AG09319 (cell line): Measurements from ENCODE around the gene UQCR10.

ENCODE experiments used
- DNase-seq: peaks from one replicate; pipeline ENCODE4 v3.0.0-alpha.2; 2010; ENCODE audit warnings: low read depth; ENCODE audit errors: extremely low read depth
- TF ChIP-seq, protein P1 (sequence below): IDR thresholded peaks from 2 replicates; pipeline ENCODE4 v1.5.1; 2011; ENCODE audit warnings: low read depth, mild to moderate bottlenecking, inconsistent platforms, low read length, moderate library complexity

UQCR10 gene

DNA sequence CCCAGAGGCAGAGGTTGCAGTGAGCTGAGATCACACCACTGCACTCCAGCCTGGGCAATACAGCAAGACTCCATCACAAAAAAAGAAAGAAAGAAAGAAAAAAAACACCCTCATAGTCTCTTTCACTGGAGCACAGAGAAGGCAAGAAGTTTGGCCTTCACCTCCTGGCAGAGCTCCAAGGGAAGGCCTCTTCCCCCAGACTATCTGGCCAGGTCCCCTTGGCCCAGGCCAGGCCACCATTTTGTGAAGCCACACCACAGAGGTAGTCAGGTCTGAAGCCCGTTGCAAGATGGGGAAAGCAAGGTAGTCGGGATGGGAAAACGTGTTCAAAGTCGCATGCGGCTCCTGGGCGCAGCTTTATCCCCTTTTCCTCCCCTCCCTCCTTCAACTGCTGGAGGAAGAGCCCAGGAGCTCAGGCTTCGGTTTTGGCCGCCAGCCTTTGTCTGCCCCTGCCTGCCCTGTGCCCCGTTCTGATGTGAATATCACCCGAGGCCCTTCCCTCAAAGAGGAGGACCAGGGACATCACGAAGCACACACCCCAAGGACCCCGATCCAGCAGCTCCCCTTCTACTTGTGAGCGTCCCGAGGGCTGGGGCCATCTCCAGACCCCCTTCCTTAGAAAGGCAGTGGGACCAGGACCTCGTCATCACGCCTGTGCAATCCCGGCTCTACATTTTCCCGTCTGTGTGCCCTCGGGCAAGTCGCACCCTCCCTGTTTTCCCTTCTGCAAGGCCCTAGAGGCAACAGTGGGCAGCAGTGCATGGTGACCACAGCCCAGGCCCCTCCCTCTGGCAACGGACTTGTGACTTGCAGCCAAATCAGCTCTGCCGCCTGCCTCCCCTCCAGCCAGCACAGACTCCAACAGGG, 29.7 kb upstream of the UQCR10 start:
- no peak for DNase-seq
- TF ChIP-seq, protein P1, sequence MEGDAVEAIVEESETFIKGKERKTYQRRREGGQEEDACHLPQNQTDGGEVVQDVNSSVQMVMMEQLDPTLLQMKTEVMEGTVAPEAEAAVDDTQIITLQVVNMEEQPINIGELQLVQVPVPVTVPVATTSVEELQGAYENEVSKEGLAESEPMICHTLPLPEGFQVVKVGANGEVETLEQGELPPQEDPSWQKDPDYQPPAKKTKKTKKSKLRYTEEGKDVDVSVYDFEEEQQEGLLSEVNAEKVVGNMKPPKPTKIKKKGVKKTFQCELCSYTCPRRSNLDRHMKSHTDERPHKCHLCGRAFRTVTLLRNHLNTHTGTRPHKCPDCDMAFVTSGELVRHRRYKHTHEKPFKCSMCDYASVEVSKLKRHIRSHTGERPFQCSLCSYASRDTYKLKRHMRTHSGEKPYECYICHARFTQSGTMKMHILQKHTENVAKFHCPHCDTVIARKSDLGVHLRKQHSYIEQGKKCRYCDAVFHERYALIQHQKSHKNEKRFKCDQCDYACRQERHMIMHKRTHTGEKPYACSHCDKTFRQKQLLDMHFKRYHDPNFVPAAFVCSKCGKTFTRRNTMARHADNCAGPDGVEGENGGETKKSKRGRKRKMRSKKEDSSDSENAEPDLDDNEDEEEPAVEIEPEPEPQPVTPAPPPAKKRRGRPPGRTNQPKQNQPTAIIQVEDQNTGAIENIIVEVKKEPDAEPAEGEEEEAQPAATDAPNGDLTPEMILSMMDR, result no peak

DNA sequence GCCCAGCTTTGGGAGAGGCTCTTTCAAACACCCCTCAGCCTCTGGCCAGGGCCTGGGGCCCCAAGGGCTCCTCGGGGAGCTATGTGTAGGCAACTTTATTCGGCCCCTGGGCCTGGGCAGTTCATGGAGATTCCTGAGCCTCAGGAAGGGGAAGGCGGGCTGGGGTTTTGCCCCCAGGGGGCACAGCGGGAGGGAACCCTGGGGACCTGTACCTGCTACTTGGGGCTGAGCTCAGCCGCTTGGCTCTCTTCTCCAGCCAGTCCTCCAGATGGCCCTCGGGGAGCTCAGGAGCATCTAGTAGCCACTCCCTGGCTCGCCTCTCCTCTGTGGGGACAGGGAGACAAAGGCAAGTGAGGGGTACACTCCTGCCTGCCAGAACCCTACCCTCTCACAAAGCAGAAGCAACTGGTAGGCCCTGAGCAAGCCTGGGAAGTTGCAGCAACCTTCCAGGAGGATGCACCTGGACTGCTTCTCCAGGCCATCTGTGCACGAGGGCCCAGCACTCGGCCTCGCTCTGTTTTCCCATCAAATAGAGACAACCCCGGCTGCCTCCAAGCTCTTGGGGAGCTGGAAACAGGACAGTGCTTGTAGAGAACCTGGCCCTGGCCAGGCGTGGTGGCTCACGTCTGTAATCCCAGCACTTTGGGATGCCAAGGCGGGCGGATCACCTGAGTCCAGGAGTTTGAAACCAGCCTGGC, 28.9 kb upstream of the UQCR10 start:
- no peak for DNase-seq
- TF ChIP-seq, protein P1, result no peak

DNA sequence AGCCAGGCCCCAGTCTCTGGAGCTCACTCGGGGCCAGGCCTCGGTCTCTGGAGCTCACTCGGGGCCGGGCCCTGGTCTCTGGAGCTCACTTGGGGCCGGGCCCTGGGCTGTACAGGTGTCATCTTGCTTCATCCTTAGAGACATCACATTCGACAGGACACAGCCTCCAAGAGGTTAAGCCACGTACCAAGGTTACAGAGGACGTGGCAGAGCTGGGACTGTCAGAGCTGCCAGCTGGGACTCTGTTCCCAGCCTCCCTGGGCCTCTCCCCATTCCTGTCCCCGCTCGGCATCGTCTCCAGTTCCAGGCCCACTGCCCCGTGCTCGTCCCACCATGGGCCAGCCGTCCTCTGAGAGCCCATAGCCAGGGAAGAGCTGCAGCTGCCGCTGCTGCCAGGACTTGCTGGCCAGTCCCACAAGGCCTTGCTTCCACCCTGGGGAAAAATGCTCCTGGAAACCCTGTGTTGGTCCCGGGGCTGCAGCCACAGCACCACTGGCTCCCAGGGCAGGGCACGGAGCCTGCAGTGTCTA, 27.8 kb upstream of the UQCR10 start:
- TF ChIP-seq, protein P1, result no peak
- DNase-seq, result no peak

DNA sequence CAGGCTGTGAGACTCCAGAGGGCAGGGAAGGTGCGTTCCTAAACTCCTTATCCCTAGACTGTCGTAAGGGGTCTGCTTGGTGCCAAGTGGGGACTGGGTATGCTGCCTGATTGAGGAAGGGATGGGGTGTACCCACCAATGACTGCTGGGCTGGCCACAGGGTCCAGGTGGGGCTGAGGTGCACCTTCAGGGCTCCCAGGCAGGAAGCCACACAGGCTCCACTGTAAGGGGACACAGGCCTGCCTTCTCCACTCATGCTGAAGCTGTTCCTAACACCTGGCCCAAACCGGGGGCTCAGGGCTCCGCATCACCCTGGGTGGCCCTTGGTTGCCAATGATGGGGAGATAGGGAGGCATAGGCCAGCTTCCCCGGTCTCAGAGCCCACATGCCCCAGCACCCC, 27.0 kb upstream of the UQCR10 start:
- TF ChIP-seq, protein P1, result no peak
- DNase-seq, result no peak

DNA sequence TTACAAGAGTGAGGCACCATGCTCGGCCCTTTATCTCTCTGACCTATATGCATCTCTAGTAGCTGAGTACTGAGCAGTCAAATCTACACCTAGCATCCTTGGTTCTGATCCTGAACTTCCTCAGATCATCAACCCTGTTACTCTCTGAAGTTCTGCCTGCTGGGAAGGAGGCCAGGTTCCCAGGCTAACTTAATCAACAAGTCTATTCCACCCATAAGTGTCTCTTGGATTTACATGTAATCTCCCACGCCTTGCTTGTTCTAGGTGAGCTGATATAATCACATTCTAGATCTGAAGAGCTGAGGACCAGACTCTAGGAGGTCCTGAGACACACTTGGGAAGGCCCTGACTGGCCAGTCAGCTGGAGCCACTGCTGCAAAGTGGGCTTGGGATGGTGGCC, 25.2 kb upstream of the UQCR10 start:
- TF ChIP-seq, protein P1, result no peak

DNA sequence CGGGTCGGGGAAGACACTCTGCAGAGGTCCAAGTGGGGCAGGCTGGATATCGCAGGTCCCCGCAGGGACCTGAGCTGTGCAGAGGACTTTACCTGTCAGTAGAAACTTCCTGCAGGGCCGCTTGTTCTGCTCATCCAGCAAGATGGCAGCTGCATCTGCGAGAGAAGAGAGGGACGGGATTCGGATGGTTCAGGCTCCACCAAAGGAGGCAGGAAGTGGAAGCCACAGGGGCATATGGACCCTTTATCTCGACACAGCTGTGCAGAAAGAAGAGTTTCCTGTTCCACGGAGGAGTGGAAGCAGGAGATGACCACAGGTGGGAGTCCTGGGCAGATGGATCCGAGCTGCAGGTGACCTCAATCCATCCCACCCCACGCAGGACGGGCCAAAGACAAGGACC, 24.8 kb upstream of the UQCR10 start:
- TF ChIP-seq, protein P1, result no peak
- DNase-seq, result no peak

More for the DNA sequence above, 25.2 kb upstream of the UQCR10 start:
- DNase-seq, result no peak

DNA sequence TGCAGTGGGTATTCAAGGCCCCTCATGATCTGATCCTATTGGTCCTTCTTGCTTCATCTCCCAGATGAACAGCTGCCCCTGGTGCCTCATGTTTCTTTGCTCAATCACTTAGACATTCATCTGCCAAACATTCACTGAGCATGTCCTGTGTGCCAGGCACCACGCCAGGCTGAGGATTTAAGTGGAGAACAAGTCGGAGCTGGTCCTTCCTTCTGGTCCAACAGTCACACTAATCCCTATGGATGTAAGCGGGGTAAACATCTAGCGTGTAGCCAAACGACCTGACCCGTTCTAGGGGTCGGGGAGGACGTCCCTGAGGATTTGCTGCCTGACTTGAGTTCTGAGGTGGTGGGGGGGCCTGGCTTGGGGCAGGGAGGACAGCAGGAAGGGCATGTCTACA, 22.3 kb upstream of the UQCR10 start:
- DNase-seq, result peak; percentile 53
- TF ChIP-seq, protein P1, result no peak
